ENCODE data around the gene PLA2G6.

PLA2G6 gene

DNA sequence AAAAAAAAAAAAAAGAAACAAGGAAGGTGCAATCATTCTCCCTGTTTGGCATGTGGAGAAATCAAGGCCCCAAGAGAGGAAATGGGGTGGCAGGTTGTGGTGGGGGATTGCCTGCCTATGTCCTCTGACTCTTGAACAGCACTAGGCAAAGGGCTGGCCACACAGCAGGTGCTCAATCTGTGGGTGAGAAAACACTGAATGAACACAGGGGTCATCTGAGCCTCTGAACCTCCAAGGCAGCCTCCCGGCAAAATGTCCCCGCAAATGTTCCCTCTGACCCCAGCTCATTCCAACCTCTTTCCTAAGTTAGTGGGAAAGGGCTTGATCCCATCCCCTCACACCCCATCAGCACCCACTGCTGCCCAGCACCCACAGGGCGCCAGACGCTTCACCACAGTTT, 4.6 kb downstream of the PLA2G6 start:
- H3K27ac ChIP-seq (ENCODE audit: low read depth, low read length), result no peak overlapping the region
- H3K4me1 ChIP-seq (ENCODE audit: control insufficient read depth in 1 of 2, insufficient read depth in 2 of 2, low read length in 2 of 2), result peaks cover 45 to 52% of the 10 kb centered on the region in 2 donors
- H3K27me3 ChIP-seq (ENCODE audit: control insufficient read depth in 1 of 2, insufficient read depth in 2 of 2, low read length in 2 of 2), result no peaks in the 10 kb centered on the region

DNA sequence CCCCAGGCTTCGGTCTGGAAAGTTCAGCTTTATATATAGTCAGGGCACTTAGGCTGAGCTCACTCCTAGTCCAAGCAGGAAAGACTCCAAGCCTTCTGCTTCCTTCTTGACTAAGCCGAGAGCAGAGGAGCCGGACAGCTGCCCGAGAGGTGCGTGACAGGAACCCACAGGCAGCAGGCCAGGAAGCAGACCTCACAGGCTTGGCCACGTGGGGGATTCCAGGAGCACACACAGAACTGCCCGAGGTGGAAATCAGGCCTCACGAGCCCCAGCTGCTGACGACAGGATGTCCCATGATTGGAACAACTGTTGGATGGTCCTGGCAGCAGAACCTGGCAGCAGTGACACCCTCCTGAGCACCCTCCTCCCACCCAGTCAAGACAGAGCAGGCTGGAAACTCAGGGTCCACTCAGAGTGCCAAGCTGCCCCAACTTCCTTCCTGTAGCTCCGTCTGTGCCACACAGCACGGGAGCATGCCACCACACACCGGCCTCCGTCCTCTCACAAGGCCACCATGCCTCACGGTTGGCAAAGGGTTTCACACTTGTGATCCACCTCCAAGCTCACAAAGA, 5.4 kb downstream of the PLA2G6 start:
- H3K4me3 ChIP-seq (ENCODE audit: low read depth in 1 of 2, low read length in 2 of 2), result no peak overlapping the region
- H3K27ac ChIP-seq (ENCODE audit: low read depth, low read length), result peak overlapping the region; percentile 3
- peaks cover 42 to 52% of the 10 kb centered on the region in 2 donors for H3K4me1 ChIP-seq (ENCODE audit: control insufficient read depth in 1 of 2, insufficient read depth in 2 of 2, low read length in 2 of 2)
- no peaks in the 10 kb centered on the region for H3K27me3 ChIP-seq (ENCODE audit: control insufficient read depth in 1 of 2, insufficient read depth in 2 of 2, low read length in 2 of 2)
- H3K9me3 ChIP-seq (ENCODE audit: control insufficient read depth in 1 of 2, low read length in 2 of 2), result no peaks in the 10 kb centered on the region
- H3K9ac ChIP-seq (ENCODE audit: low read depth in 1 of 2, low read length in 2 of 2), result peak overlapping the region in 1 of 2 donors; percentile 6
- H3K36me3 ChIP-seq (ENCODE audit: control insufficient read depth in 1 of 2, insufficient read depth in 2 of 2, low read length in 2 of 2), result no peaks in the 10 kb centered on the region

More for the DNA sequence above, 4.6 kb downstream of the PLA2G6 start:
- Histone ChIP-seq H3K4me3 (ENCODE audit: low read depth in 1 of 2, low read length in 2 of 2) (no peak overlapping the region), H3K9ac (ENCODE audit: low read depth in 1 of 2, low read length in 2 of 2) (no peak overlapping the region), H3K36me3 (ENCODE audit: control insufficient read depth in 1 of 2, insufficient read depth in 2 of 2, low read length in 2 of 2) (no peaks in the 10 kb centered on the region), H3K9me3 (ENCODE audit: control insufficient read depth in 1 of 2, low read length in 2 of 2) (no peaks in the 10 kb centered on the region)

DNA sequence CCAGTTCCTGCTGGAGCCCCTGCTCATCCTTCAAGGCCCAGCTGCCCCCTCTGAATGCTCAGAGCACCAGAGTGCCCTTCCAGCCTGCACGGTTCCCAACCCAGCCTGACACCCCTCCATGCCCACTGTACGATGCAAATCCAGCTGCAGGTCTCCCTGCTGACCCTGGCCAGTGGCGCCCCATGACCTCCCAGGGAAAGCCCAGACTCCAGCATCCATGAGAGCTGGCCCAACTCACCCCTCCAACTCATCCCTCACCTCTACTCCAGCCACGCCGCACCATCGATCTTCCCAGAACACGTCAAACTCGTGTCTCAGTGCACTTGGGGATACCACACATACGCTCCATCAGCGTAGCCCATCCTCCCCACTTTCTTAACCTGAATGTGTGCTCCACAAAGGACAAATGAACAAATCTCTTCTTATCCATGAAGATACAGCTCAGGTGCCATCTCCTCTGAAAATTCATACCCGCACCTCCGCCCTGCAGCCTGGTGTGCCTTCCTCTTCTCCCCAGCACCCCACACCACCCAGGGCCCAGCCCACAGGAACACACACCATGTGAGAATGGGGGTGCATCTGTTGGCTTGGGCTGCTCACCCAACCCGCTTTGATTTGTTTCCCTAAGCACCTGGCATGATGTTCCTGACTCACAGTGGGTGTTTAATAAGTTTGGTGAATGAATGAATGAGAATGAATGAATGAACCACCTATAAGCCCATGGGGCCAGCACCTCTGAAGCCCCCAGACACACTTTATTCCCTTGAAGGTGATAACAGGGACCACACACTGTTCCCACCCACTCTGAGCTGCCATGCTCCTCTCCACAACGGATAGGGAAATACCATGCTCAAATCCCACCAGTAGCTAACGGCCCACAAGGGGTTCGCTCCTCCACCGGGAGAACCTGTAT, 6.2 kb downstream of the PLA2G6 start:
- no peaks in the 10 kb centered on the region for H3K9me3 ChIP-seq (ENCODE audit: control insufficient read depth in 1 of 2, low read length in 2 of 2)
- peaks cover 35 to 44% of the 10 kb centered on the region in 2 donors for H3K4me1 ChIP-seq (ENCODE audit: control insufficient read depth in 1 of 2, insufficient read depth in 2 of 2, low read length in 2 of 2)
- H3K4me3 ChIP-seq (ENCODE audit: low read depth in 1 of 2, low read length in 2 of 2), result no peak overlapping the region
- H3K9ac ChIP-seq (ENCODE audit: low read depth in 1 of 2, low read length in 2 of 2), result no peak overlapping the region
- no peaks in the 10 kb centered on the region for H3K36me3 ChIP-seq (ENCODE audit: control insufficient read depth in 1 of 2, insufficient read depth in 2 of 2, low read length in 2 of 2)
- no peaks in the 10 kb centered on the region for H3K27me3 ChIP-seq (ENCODE audit: control insufficient read depth in 1 of 2, insufficient read depth in 2 of 2, low read length in 2 of 2)
- no peak overlapping the region for H3K27ac ChIP-seq (ENCODE audit: low read depth, low read length)

- H3K27ac ChIP-seq (ENCODE audit: low read depth, low read length), result no peak overlapping the region
- no peaks in the 10 kb centered on the region for H3K9me3 ChIP-seq (ENCODE audit: control insufficient read depth in 1 of 2, low read length in 2 of 2)
- no peaks in the 10 kb centered on the region for H3K36me3 ChIP-seq (ENCODE audit: control insufficient read depth in 1 of 2, insufficient read depth in 2 of 2, low read length in 2 of 2)
- no peak overlapping the region for H3K9ac ChIP-seq (ENCODE audit: low read depth in 1 of 2, low read length in 2 of 2)
- H3K27me3 ChIP-seq (ENCODE audit: control insufficient read depth in 1 of 2, insufficient read depth in 2 of 2, low read length in 2 of 2), result no peaks in the 10 kb centered on the region
- H3K4me3 ChIP-seq (ENCODE audit: low read depth in 1 of 2, low read length in 2 of 2), result no peak overlapping the region
- H3K4me1 ChIP-seq (ENCODE audit: control insufficient read depth in 1 of 2, insufficient read depth in 2 of 2, low read length in 2 of 2), result peaks cover 30 to 35% of the 10 kb centered on the region in 2 donors
Observed at GRCh38 chr22:38174626-38175025, 7.0 kb downstream of the PLA2G6 start.

- no peak overlapping the region for H3K27ac ChIP-seq (ENCODE audit: low read depth, low read length)
- H3K36me3 ChIP-seq (ENCODE audit: control insufficient read depth in 1 of 2, insufficient read depth in 2 of 2, low read length in 2 of 2), result peaks cover 0 to 5% of the 10 kb centered on the region in 2 donors
- no peak overlapping the region for H3K4me3 ChIP-seq (ENCODE audit: low read depth in 1 of 2, low read length in 2 of 2)
- H3K4me1 ChIP-seq (ENCODE audit: control insufficient read depth in 1 of 2, insufficient read depth in 2 of 2, low read length in 2 of 2), result peaks cover 30 to 35% of the 10 kb centered on the region in 2 donors
- no peaks in the 10 kb centered on the region for H3K9me3 ChIP-seq (ENCODE audit: control insufficient read depth in 1 of 2, low read length in 2 of 2)
- no peak overlapping the region for H3K9ac ChIP-seq (ENCODE audit: low read depth in 1 of 2, low read length in 2 of 2)
- H3K27me3 ChIP-seq (ENCODE audit: control insufficient read depth in 1 of 2, insufficient read depth in 2 of 2, low read length in 2 of 2), result no peaks in the 10 kb centered on the region
Observed at GRCh38 chr22:38173641-38173906, 8.1 kb downstream of the PLA2G6 start.

DNA sequence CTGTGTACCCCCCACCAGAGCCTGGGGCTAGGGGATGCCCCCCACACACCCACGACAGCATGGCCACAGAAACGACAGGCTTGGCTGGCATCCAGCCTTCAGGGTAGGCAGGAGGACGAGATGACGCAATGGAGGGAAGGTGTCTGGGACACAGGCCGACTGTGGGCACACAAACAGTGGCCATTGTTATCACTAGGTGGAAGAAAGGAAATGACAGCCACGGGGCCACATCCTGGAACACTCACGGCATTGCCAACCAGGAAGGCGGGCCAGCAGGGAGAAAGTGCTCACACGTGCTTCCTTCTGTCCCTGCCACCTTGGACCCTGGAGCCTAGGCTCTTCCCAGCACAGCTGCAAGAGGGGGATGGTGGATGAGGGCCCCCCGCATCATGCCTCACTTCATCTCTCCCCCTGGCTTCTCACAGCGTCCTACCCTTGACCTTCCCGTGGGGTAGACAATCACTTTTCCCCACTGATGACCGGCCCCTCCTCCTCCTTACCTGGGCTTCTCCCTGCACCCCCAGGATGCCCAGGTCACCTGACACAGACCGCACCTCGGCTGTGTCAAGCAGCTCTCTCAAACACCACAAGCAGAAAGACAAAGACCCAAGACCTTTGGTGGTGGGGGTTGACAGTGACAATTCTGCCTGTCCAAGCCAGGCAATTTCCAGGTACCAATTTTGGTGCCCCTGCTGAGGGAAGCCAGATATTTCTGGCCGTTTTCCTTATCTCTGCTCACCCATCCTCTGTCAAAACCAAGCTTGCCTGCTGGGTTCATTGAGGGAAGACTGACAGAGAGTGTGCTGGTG, 8.6 kb downstream of the PLA2G6 start:
- H3K9ac ChIP-seq (ENCODE audit: low read depth in 1 of 2, low read length in 2 of 2), result no peak overlapping the region
- H3K27me3 ChIP-seq (ENCODE audit: control insufficient read depth in 1 of 2, insufficient read depth in 2 of 2, low read length in 2 of 2), result no peaks in the 10 kb centered on the region
- H3K4me3 ChIP-seq (ENCODE audit: low read depth in 1 of 2, low read length in 2 of 2), result no peak overlapping the region

DNA sequence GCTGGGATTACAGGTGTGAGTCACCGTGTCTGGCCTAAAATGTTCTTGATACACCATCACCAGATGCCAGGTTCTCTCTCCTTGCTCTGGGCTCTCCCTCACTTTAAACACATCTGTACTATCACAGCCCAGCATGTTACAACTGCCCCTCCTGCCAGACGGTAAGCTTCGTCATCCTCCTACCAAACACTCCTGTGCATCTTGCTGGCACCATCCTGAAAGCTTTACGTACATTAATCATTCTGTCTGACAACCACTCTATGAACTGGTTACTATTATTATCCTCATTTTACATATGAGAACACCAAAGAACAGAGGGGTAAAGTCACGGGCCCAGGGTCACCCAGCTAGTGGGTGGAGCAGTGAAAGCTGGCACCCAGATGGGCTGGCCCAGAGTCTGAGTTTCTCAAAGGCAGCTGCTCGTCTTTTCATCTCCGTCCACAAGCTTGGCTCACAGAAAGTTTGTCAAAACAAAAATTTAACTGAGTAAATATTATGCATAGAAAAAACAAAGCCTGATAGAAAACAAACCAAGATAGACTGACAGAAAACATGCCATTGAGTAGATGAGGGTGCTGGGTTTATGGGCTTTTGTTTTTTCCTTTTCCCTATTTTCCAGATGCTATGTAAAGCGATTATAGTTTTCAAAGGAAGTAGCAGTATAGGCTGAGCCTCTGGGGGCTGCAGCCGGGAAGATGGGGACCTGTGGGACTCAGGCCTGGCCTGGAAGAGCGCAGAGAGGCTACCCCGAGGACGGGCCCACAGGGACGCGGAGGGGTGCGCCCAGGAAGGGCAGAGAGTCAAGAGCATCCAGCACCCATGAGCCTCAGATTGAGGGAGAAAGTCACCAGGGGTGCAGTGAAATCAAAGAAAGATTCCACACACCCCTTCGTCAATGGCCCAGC, 9.5 kb downstream of the PLA2G6 start:
- Histone ChIP-seq H3K4me3 (ENCODE audit: low read depth in 1 of 2, low read length in 2 of 2) (no peak overlapping the region), H3K9me3 (ENCODE audit: control insufficient read depth in 1 of 2, low read length in 2 of 2) (no peaks in the 10 kb centered on the region), H3K36me3 (ENCODE audit: control insufficient read depth in 1 of 2, insufficient read depth in 2 of 2, low read length in 2 of 2) (peaks cover 0 to 13% of the 10 kb centered on the region in 2 donors), H3K9ac (ENCODE audit: low read depth in 1 of 2, low read length in 2 of 2) (no peak overlapping the region), H3K4me1 (ENCODE audit: control insufficient read depth in 1 of 2, insufficient read depth in 2 of 2, low read length in 2 of 2) (peaks cover 22 to 26% of the 10 kb centered on the region in 2 donors), H3K27ac (ENCODE audit: low read depth, low read length) (no peak overlapping the region), H3K27me3 (ENCODE audit: control insufficient read depth in 1 of 2, insufficient read depth in 2 of 2, low read length in 2 of 2) (no peaks in the 10 kb centered on the region)

More for the DNA sequence above, 8.6 kb downstream of the PLA2G6 start:
- Histone ChIP-seq H3K36me3 (ENCODE audit: control insufficient read depth in 1 of 2, insufficient read depth in 2 of 2, low read length in 2 of 2) (peaks cover 0 to 10% of the 10 kb centered on the region in 2 donors), H3K9me3 (ENCODE audit: control insufficient read depth in 1 of 2, low read length in 2 of 2) (no peaks in the 10 kb centered on the region), H3K27ac (ENCODE audit: low read depth, low read length) (no peak overlapping the region), H3K4me1 (ENCODE audit: control insufficient read depth in 1 of 2, insufficient read depth in 2 of 2, low read length in 2 of 2) (peaks cover 27 to 32% of the 10 kb centered on the region in 2 donors)

- H3K27ac ChIP-seq (ENCODE audit: low read depth, low read length), result no peak overlapping the region
- no peaks in the 10 kb centered on the region for H3K27me3 ChIP-seq (ENCODE audit: control insufficient read depth in 1 of 2, insufficient read depth in 2 of 2, low read length in 2 of 2)
- H3K4me1 ChIP-seq (ENCODE audit: control insufficient read depth in 1 of 2, insufficient read depth in 2 of 2, low read length in 2 of 2), result peaks cover 16% of the 10 kb centered on the region in 2 donors
- H3K36me3 ChIP-seq (ENCODE audit: control insufficient read depth in 1 of 2, insufficient read depth in 2 of 2, low read length in 2 of 2), result peaks cover 0 to 16% of the 10 kb centered on the region in 2 donors
- no peak overlapping the region for H3K9ac ChIP-seq (ENCODE audit: low read depth in 1 of 2, low read length in 2 of 2)
- no peaks in the 10 kb centered on the region for H3K9me3 ChIP-seq (ENCODE audit: control insufficient read depth in 1 of 2, low read length in 2 of 2)
- H3K4me3 ChIP-seq (ENCODE audit: low read depth in 1 of 2, low read length in 2 of 2), result no peak overlapping the region
Observed at GRCh38 chr22:38170469-38170868, 11.2 kb downstream of the PLA2G6 start.

GRCh38 chr22:38169116-38169515, 12.5 kb downstream of the PLA2G6 start:
- no peaks in the 10 kb centered on the region for H3K9me3 ChIP-seq (ENCODE audit: control insufficient read depth in 1 of 2, low read length in 2 of 2)
- H3K9ac ChIP-seq (ENCODE audit: low read depth in 1 of 2, low read length in 2 of 2), result no peak overlapping the region
- H3K27ac ChIP-seq (ENCODE audit: low read depth, low read length), result no peak overlapping the region
- H3K27me3 ChIP-seq (ENCODE audit: control insufficient read depth in 1 of 2, insufficient read depth in 2 of 2, low read length in 2 of 2), result no peaks in the 10 kb centered on the region
- peaks cover 26 to 30% of the 10 kb centered on the region in 2 donors for H3K4me1 ChIP-seq (ENCODE audit: control insufficient read depth in 1 of 2, insufficient read depth in 2 of 2, low read length in 2 of 2)
- peaks cover 0 to 16% of the 10 kb centered on the region in 2 donors for H3K36me3 ChIP-seq (ENCODE audit: control insufficient read depth in 1 of 2, insufficient read depth in 2 of 2, low read length in 2 of 2)
- H3K4me3 ChIP-seq (ENCODE audit: low read depth in 1 of 2, low read length in 2 of 2), result no peak overlapping the region

All from duodenal mucosa (tissue), 2 donors.